PC-9 (cell line): Measurements from ENCODE around the gene LRP1B. TPM values are rescaled to one million over a fixed set of nuclear protein-coding genes. Genes with fewer than 3 reads are reported as not detected.
"Not testable (repeated sequence)": the region's sequence is repeated elsewhere in the genome, so short reads cannot be mapped to it uniquely, and the experiment has no call there.

Experiments
- BruUV-seq: library from RNA; stranded (reverse); fragments of 400-500 nt; replicated peaks from 2 replicates; lab custom pipeline; 2021; lab: Mats Ljungman, UMichigan
- CTCF ChIA-PET: fragments of 300-600 bp; sonication (Branson Sonifier 250); formaldehyde crosslinking; loops from one replicate; lab custom pipeline; 2022; ENCODE audit warnings: antibody characterized with exemption; lab: Charles Lee
- POLR2A ChIA-PET: fragments of 300-600 bp; sonication (Branson Sonifier 250); formaldehyde crosslinking; loops from one replicate; lab custom pipeline; 2022; ENCODE audit warnings: antibody characterized with exemption; ENCODE audit not compliant: unreplicated experiment; lab: Charles Lee
- DNase-seq, 2 experiments: peaks; one replicate each; pipeline versions ENCODE4 v3.0.0 to v3.0.0-alpha.2; 2015 to 2022; ENCODE audit warnings: mixed read lengths in 1 of 2
- H2AFZ ChIP-seq: fragments of 200-600 bp; sonication (generic); 2 replicates; pipeline ENCODE4 v1.8.1; 2017; ENCODE audit warnings: antibody characterized with exemption
- H3F3A ChIP-seq: fragments of 200-600 bp; sonication (generic); 2 replicates; pipeline ENCODE4 v1.8.1; 2017; ENCODE audit warnings: antibody characterized with exemption, mild to moderate bottlenecking, low read depth; ENCODE audit not compliant: insufficient read depth
- H3K27ac ChIP-seq: fragments of 200-600 bp; sonication (generic); 2 replicates; pipeline ENCODE4 v1.6.1; 2016; ENCODE audit warnings: mixed run types
- H3K27me3 ChIP-seq: fragments of 200-600 bp; sonication (generic); 2 replicates; pipeline ENCODE4 v1.6.1; 2016; ENCODE audit warnings: low read depth, mixed run types; ENCODE audit not compliant: insufficient read depth
- H3K36me3 ChIP-seq: fragments of 200-600 bp; sonication (generic); 2 replicates; pipeline ENCODE4 v1.6.1; 2016; ENCODE audit warnings: low read depth, mixed run types
- H3K4me1 ChIP-seq: fragments of 200-600 bp; sonication (generic); replicated peaks from 2 replicates; pipeline ENCODE4 v1.6.1; 2016; ENCODE audit warnings: mixed run types; ENCODE audit not compliant: insufficient read depth
- H3K4me2 ChIP-seq: fragments of 200-600 bp; sonication (generic); 2 replicates; pipeline ENCODE4 v1.6.1; 2017; ENCODE audit warnings: mixed run types
- H3K4me3 ChIP-seq: fragments of 200-600 bp; sonication (generic); 2 replicates; pipeline ENCODE4 v1.6.1; 2016; ENCODE audit warnings: mixed run types
- H3K79me2 ChIP-seq: fragments of 200-600 bp; sonication (generic); 2 replicates; pipeline ENCODE4 v1.6.1; 2017; ENCODE audit warnings: low read depth, mixed run types
- H3K9me2 ChIP-seq: fragments of 200-600 bp; sonication (generic); 2 replicates; pipeline ENCODE4 v1.8.1; 2017; ENCODE audit warnings: mild to moderate bottlenecking; ENCODE audit not compliant: insufficient read depth
- H3K9me3 ChIP-seq: fragments of 200-600 bp; sonication (generic); 2 replicates; pipeline ENCODE4 v1.8.1; 2016; ENCODE audit warnings: low read depth; ENCODE audit not compliant: insufficient read depth
- H4K20me1 ChIP-seq: fragments of 200-600 bp; sonication (generic); 2 replicates; pipeline ENCODE4 v1.8.1; 2017; ENCODE audit not compliant: insufficient read depth
- CTCF ChIP-seq: fragments of 200-600 bp; sonication (generic); conservative IDR thresholded peaks from 2 replicates; pipeline ENCODE4 v1.6.1; 2017; ENCODE audit warnings: mixed run types, antibody characterized with exemption, mild to moderate bottlenecking, moderate library complexity
- EZH2 ChIP-seq: fragments of 200-600 bp; sonication (generic); IDR thresholded peaks from 2 replicates; pipeline ENCODE4 v1.8.0; 2017; ENCODE audit warnings: antibody characterized with exemption, low read depth
- intact Hi-C: fragments of 100-400 bp; cut with micrococcal nuclease; formaldehyde crosslinking; loops from one replicate; pipeline ENCODE4 v1.10.0; 2022; ENCODE audit not compliant: unreplicated experiment
- total RNA-seq: library from RNA; stranded (reverse); gene quantifications from 2 replicates; pipeline ENCODE4 v1.2.3, GENCODE V29; 2021

LRP1B gene
- total RNA-seq, 1 experiment from 2014 or later = 1.7 TPM

- POLR2A ChIA-PET = no interaction called here
- intact Hi-C loops = no loop called here
These were observed 1782.0 kb downstream of the LRP1B start for GRCh38 chr2:140348826-140349225.

GRCh38 chr2:140344838-140345237 is 1786.0 kb downstream of the LRP1B start:
- H3K79me2 ChIP-seq = no peaks in the 10 kb centered on the region
- BruUV-seq = no TSS peak
- H3K27ac ChIP-seq = no peak overlapping the region
- peak in 1 of 2 experiments; percentile 39 for DNase-seq
- H2AFZ ChIP-seq = no peak overlapping the region; the same call in 1 of the 2 replicates
- no peak overlapping the region for H3K4me2 ChIP-seq
- H3K4me3 ChIP-seq = no peak overlapping the region
- POLR2A ChIA-PET = no interaction called here
- no peaks in the 10 kb centered on the region for H3K36me3 ChIP-seq
- H4K20me1 ChIP-seq = no peaks in the 10 kb centered on the region
- H3K9me2 ChIP-seq = no peaks in the 10 kb centered on the region; the same call in 1 of the 2 replicates
- no peaks in the 10 kb centered on the region; the same call in 1 of the 2 replicates for H3F3A ChIP-seq
- H3K9me3 ChIP-seq = no peaks in the 10 kb centered on the region
- CTCF ChIA-PET = no interaction called here
- no peaks in the 10 kb centered on the region for H3K27me3 ChIP-seq
- intact Hi-C loops = no loop called here
- no peak for TF ChIP-seq EZH2
- no peak for TF ChIP-seq CTCF
- H3K4me1 ChIP-seq = 0 out of 2 replicates have a peak, but pooled peaks cover 4% of the 10 kb centered on the region

More at GRCh38 chr2:140348826-140349225, 1782.0 kb downstream of the LRP1B start:
- H3K27me3 ChIP-seq = no peaks in the 10 kb centered on the region
- no peak overlapping the region for H3K4me2 ChIP-seq
- no peaks in the 10 kb centered on the region for H3K36me3 ChIP-seq
- no peaks in the 10 kb centered on the region; the same call in 1 of the 2 replicates for H3F3A ChIP-seq
- H4K20me1 ChIP-seq = no peaks in the 10 kb centered on the region
- no TSS peak for BruUV-seq
- no peak overlapping the region for H2AFZ ChIP-seq
- H3K9me2 ChIP-seq = no peaks in the 10 kb centered on the region; the same call in 1 of the 2 replicates
- no peaks in the 10 kb centered on the region for H3K79me2 ChIP-seq
- H3K27ac ChIP-seq = no peak overlapping the region
- H3K4me1 ChIP-seq = 0 out of 2 replicates have a peak, but pooled peaks cover 4% of the 10 kb centered on the region
- TF ChIP-seq EZH2 (no peak), CTCF (no peak)
- no peak for DNase-seq
- no peak overlapping the region for H3K4me3 ChIP-seq
- CTCF ChIA-PET = no interaction called here
- no peaks in the 10 kb centered on the region for H3K9me3 ChIP-seq

GRCh38 chr2:140344266-140344665 is 1786.5 kb downstream of the LRP1B start:
- intact Hi-C loops, H3K4me1 ChIP-seq, DNase-seq, H3K9me3 ChIP-seq, H3K27ac ChIP-seq, H3K4me2 ChIP-seq, CTCF ChIA-PET, H3K9me2 ChIP-seq, BruUV-seq, H2AFZ ChIP-seq, H3K4me3 ChIP-seq, H4K20me1 ChIP-seq, H3K27me3 ChIP-seq, H3K79me2 ChIP-seq, POLR2A ChIA-PET, H3F3A ChIP-seq, H3K36me3 ChIP-seq: not testable (repeated sequence)

GRCh38 chr2:140338795-140339194 is 1792.0 kb downstream of the LRP1B start:
- TF ChIP-seq EZH2 (no peak), CTCF (no peak)
- H3K9me3 ChIP-seq = no peaks in the 10 kb centered on the region
- no peak for DNase-seq
- H3K4me2 ChIP-seq = no peak overlapping the region
- ChIA-PET POLR2A (no interaction called here), CTCF (no interaction called here)
- no peaks in the 10 kb centered on the region for H3F3A ChIP-seq
- H3K36me3 ChIP-seq = no peaks in the 10 kb centered on the region
- no peak overlapping the region for H3K4me3 ChIP-seq
- no peak overlapping the region for H2AFZ ChIP-seq
- H4K20me1 ChIP-seq = no peaks in the 10 kb centered on the region
- H3K4me1 ChIP-seq = no peaks in the 10 kb centered on the region
- intact Hi-C loops = no loop called here
- BruUV-seq = no TSS peak
- H3K27me3 ChIP-seq = no peaks in the 10 kb centered on the region
- no peaks in the 10 kb centered on the region for H3K79me2 ChIP-seq
- H3K27ac ChIP-seq = no peak overlapping the region
- no peaks in the 10 kb centered on the region; the same call in 1 of the 2 replicates for H3K9me2 ChIP-seq
